ENCODE measurements around the gene LTN1. TPM values are rescaled to one million over a fixed set of nuclear protein-coding genes. Genes with fewer than 3 reads are reported as not detected.

The LTN1 gene
- polyA plus RNA-seq, 1 experiment: 6.2 TPM

DNA sequence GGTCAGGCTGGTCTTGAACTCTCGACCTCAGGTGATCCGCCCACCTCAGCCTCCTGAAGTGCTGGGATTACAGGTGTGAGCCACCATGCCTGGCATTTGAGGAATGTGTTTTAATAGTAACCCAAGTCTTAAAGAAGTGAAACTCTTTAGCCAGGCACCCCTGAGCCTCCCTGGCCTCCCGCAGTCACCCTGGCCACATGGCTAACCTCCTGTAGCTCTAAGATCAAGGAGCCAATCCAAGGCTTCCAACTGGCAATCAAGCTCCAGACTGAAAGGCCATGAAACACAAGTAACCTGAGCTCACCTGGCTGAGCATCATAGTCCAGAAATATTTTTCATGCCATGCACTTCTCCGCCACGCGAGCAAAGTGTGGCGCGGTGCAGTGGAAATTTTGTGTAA lies 84.3 kb downstream of the LTN1 start:
- Histone ChIP-seq H3K4me3 (ENCODE audit: low read depth, low read length) (no peak overlapping the region), H3K27me3 (ENCODE audit: control insufficient read depth, insufficient read depth, low read length) (no peaks in the 10 kb centered on the region), H3K36me3 (ENCODE audit: control insufficient read depth, insufficient read depth, low read length) (no peaks in the 10 kb centered on the region)
- POLR2A ChIA-PET: no interaction called here
- TF ChIP-seq, protein P1, sequence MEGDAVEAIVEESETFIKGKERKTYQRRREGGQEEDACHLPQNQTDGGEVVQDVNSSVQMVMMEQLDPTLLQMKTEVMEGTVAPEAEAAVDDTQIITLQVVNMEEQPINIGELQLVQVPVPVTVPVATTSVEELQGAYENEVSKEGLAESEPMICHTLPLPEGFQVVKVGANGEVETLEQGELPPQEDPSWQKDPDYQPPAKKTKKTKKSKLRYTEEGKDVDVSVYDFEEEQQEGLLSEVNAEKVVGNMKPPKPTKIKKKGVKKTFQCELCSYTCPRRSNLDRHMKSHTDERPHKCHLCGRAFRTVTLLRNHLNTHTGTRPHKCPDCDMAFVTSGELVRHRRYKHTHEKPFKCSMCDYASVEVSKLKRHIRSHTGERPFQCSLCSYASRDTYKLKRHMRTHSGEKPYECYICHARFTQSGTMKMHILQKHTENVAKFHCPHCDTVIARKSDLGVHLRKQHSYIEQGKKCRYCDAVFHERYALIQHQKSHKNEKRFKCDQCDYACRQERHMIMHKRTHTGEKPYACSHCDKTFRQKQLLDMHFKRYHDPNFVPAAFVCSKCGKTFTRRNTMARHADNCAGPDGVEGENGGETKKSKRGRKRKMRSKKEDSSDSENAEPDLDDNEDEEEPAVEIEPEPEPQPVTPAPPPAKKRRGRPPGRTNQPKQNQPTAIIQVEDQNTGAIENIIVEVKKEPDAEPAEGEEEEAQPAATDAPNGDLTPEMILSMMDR (IDR thresholded peaks at IDR 0.05; ENCODE audit: insufficient read depth, low read depth, low read length): no peak
- DNase-seq (ENCODE audit: low read depth): no peak
- CTCF ChIA-PET: interaction anchor here (2.0 kb wide), 1 partner anchor 11 kb away, joined by 5 read pairs; no protein-coding TSS in a partner anchor

- no peaks in the 10 kb centered on the region for H3K36me3 ChIP-seq (ENCODE audit: control insufficient read depth, insufficient read depth, low read length)
- no peak overlapping the region for H3K4me3 ChIP-seq (ENCODE audit: low read depth, low read length)
- POLR2A ChIA-PET: no interaction called here
- TF ChIP-seq, protein P1 (IDR thresholded peaks at IDR 0.05; ENCODE audit: insufficient read depth, low read depth, low read length): no peak
- no peak for DNase-seq (ENCODE audit: low read depth)
- H3K27me3 ChIP-seq (ENCODE audit: control insufficient read depth, insufficient read depth, low read length): no peaks in the 10 kb centered on the region
- CTCF ChIA-PET: interaction anchor here (0.9 kb wide), 1 partner anchor 9 kb away, joined by 3 read pairs; no protein-coding TSS in a partner anchor
These were observed 85.8 kb downstream of the LTN1 start for GRCh38 chr21:28906841-28907240.

DNA sequence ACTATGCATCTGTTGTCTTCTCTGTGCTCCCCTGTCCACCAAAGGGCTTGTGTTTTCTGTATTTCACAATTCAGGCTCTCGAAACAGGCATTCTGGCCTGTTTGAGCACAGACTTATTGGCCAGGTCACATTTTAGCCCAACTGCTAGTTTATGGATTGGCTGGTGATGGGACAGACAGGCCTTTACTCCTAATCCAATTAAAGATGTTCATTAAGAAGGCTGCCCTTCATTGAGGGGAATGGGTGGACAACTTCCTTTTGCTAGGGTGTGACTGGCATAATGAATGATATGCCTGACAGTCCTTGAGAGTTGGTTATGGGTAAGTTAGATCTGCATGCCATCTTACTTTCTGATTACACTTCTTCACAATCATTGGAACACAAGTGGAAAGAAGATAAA lies 86.4 kb downstream of the LTN1 start:
- TF ChIP-seq, protein P1 (IDR thresholded peaks at IDR 0.05; ENCODE audit: insufficient read depth, low read depth, low read length): no peak
- POLR2A ChIA-PET: no interaction called here
- no peak for DNase-seq (ENCODE audit: low read depth)
- no peaks in the 10 kb centered on the region for H3K36me3 ChIP-seq (ENCODE audit: control insufficient read depth, insufficient read depth, low read length)
- CTCF ChIA-PET: interaction anchor here (0.9 kb wide), 1 partner anchor 10 kb away, joined by 3 read pairs; no protein-coding TSS in a partner anchor
- no peak overlapping the region for H3K4me3 ChIP-seq (ENCODE audit: low read depth, low read length)
- H3K27me3 ChIP-seq (ENCODE audit: control insufficient read depth, insufficient read depth, low read length): no peaks in the 10 kb centered on the region

DNA sequence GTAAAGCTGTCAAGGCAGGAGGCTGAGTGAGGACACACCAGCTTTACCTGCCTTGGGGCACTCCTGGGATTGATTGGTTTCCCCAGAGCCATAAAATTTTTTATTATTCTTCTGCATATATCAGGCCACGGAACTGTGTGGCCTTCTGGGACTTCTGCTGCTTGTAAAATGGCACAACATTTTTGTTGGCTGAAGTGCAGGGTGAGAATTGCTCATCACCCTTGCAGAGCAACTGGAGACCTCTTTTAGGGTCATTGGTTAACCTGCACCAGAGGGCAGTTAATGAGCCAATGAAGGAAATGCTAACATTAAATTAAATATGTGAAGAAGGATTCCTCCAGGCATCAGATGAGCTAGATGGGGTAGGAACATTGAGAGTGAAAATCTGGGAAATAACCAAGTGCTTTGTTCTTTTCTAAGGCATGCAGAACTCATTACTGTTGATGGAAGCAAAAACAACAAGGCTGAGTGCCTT lies 87.7 kb downstream of the LTN1 start:
- H3K4me3 ChIP-seq (ENCODE audit: low read depth, low read length): no peak overlapping the region
- CTCF ChIA-PET: no interaction called here
- POLR2A ChIA-PET: interaction anchor here (1.0 kb wide), 1 partner anchor 21 kb away, joined by 4 read pairs; no protein-coding TSS in a partner anchor
- DNase-seq (ENCODE audit: low read depth): no peak
- H3K36me3 ChIP-seq (ENCODE audit: control insufficient read depth, insufficient read depth, low read length): no peaks in the 10 kb centered on the region
- TF ChIP-seq, protein P1 (IDR thresholded peaks at IDR 0.05; ENCODE audit: insufficient read depth, low read depth, low read length): no peak
- no peaks in the 10 kb centered on the region for H3K27me3 ChIP-seq (ENCODE audit: control insufficient read depth, insufficient read depth, low read length)

DNA sequence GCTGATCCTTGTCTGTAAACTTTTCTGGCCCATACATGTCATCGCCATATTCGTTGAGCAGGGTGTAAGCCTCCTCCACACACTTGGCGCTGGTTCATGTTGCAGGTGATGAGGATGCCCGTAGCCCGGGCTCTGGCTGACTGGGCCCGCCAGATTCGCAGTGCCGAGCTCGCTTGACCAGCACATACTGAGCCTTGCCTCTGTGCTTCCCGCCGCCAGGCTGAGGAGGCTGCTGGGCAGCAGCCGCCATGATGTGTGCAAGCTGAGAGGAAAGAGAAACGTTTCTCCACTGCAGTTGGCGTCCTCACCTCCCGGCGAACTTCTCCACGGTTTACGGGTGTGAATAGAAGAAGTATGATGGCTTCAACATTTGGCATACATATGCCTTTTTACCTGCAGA lies 89.2 kb downstream of the LTN1 start:
- POLR2A ChIA-PET: no interaction called here
- CTCF ChIA-PET: interaction anchor here (0.7 kb wide), 1 partner anchor 37 kb away, joined by 3 read pairs; no protein-coding TSS in a partner anchor
- H3K36me3 ChIP-seq (ENCODE audit: control insufficient read depth, insufficient read depth, low read length): no peaks in the 10 kb centered on the region
- no peak for DNase-seq (ENCODE audit: low read depth)
- no peaks in the 10 kb centered on the region for H3K27me3 ChIP-seq (ENCODE audit: control insufficient read depth, insufficient read depth, low read length)
- TF ChIP-seq, protein P1 (IDR thresholded peaks at IDR 0.05; ENCODE audit: insufficient read depth, low read depth, low read length): no peak
- no peak overlapping the region for H3K4me3 ChIP-seq (ENCODE audit: low read depth, low read length)
